HG02852 (cell line): Measurements from ENCODE around the gene DIP2B.
"Not testable (repeated sequence)": the region's sequence is repeated elsewhere in the genome, so short reads cannot be mapped to it uniquely, and the experiment has no call there.

ENCODE experiments used
- ATAC-seq: cut with Tn5 transposase; IDR thresholded peaks from one replicate; pipeline ENCODE4 v1.9.1; 2021; ENCODE audit warnings: mild to moderate bottlenecking, moderate library complexity; ENCODE audit not compliant: unreplicated experiment

The DIP2B gene

GRCh38 chr12:50520416-50521207 is 15.8 kb downstream of the DIP2B start:
- no peak for ATAC-seq

GRCh38 chr12:50521781-50522180 is 17.0 kb downstream of the DIP2B start:
- not testable (repeated sequence) for ATAC-seq

GRCh38 chr12:50523772-50524171 is 19.0 kb downstream of the DIP2B start:
- no peak for ATAC-seq

- no peak for ATAC-seq
Observed at GRCh38 chr12:50524621-50525020, 19.8 kb downstream of the DIP2B start.

- ATAC-seq: no peak
Observed at GRCh38 chr12:50525422-50525821, 20.6 kb downstream of the DIP2B start.

- ATAC-seq: no peak
Observed at GRCh38 chr12:50527359-50527726, 22.6 kb downstream of the DIP2B start.

- no peak for ATAC-seq
Observed at GRCh38 chr12:50528800-50529199, 24.0 kb downstream of the DIP2B start.

GRCh38 chr12:50529345-50529744 is 24.6 kb downstream of the DIP2B start:
- no peak for ATAC-seq

GRCh38 chr12:50530532-50530931 is 25.7 kb downstream of the DIP2B start:
- no peak for ATAC-seq

- no peak for ATAC-seq
Observed at GRCh38 chr12:50533203-50533584, 28.4 kb downstream of the DIP2B start.

- ATAC-seq: no peak
Observed at GRCh38 chr12:50533971-50534370, 29.2 kb downstream of the DIP2B start.

GRCh38 chr12:50536831-50537537 is 32.2 kb downstream of the DIP2B start:
- no peak for ATAC-seq

GRCh38 chr12:50537538-50537919 is 32.7 kb downstream of the DIP2B start:
- ATAC-seq: no peak

- no peak for ATAC-seq
Observed at GRCh38 chr12:50538182-50538581, 33.4 kb downstream of the DIP2B start.

- no peak for ATAC-seq
Observed at GRCh38 chr12:50541139-50541538, 36.4 kb downstream of the DIP2B start.

- no peak for ATAC-seq
Observed at GRCh38 chr12:50542448-50542847, 37.7 kb downstream of the DIP2B start.

- ATAC-seq: not testable (repeated sequence)
Observed at GRCh38 chr12:50543188-50543587, 38.4 kb downstream of the DIP2B start.

- ATAC-seq: no peak
Observed at GRCh38 chr12:50545213-50545612, 40.4 kb downstream of the DIP2B start.

- no peak for ATAC-seq
Observed at GRCh38 chr12:50545786-50546185, 41.0 kb downstream of the DIP2B start.

- ATAC-seq: no peak
Observed at GRCh38 chr12:50546441-50547318, 41.9 kb downstream of the DIP2B start.

- no peak for ATAC-seq
Observed at GRCh38 chr12:50547742-50548141, 43.0 kb downstream of the DIP2B start.
